ENCODE results near the gene MYRF. TPM values are rescaled to one million over a fixed set of nuclear protein-coding genes. Genes with fewer than 3 reads are reported as not detected.

MYRF gene
- total RNA-seq, 1 donor from 2014 or later: 117 TPM

DNA sequence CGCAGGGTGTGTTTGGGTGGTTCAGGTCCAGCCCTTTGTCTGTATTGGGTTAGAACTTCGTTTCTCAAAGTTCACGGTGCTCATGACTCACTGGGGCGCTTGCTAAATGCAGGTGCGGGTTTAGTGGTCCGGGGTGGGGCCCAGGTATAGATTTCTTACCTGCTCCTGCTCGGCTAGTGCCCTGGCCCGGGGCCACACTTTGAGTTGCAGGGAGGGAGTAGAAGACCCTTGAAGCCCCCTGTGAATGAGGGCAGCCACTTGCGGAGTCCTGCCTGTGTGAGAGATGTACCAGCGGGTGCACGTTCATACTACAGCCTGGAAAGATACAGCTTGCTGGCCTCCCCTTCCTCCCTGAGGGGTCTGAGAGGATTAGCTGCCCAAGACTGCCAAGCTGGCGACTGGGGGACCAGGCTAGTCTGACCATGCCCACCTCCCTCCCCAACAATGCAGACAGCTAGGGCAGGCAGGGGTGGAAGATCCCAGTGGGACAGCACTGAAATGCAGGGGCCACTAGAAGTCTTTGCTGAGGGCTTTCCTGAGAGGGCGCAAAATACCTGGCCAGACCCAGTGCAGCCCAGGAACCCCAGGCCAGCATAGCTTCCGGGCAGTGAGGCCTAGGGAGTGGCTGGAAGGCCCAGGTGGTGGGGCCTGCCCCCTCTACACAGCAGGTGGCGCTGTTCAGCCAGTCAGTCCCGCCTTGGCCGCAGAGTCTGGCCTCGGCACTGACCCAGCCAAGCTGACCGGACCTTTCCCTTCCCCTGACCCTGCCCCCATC, 5.1 kb upstream of the MYRF start:
- Mint-ChIP-seq H3K9me3 (ENCODE audit: low read depth) (no peaks in the 10 kb centered on the region), H3K27me3 (peaks cover 4% of the 10 kb centered on the region), H3K4me1 (ENCODE audit: low read depth) (peaks cover 19% of the 10 kb centered on the region), H3K4me3 (ENCODE audit: low read depth) (no peak overlapping the region), H3K36me3 (ENCODE audit: insufficient read depth) (no peaks in the 10 kb centered on the region), H3K27ac (no peak overlapping the region)
- TF ChIP-seq, protein P1, sequence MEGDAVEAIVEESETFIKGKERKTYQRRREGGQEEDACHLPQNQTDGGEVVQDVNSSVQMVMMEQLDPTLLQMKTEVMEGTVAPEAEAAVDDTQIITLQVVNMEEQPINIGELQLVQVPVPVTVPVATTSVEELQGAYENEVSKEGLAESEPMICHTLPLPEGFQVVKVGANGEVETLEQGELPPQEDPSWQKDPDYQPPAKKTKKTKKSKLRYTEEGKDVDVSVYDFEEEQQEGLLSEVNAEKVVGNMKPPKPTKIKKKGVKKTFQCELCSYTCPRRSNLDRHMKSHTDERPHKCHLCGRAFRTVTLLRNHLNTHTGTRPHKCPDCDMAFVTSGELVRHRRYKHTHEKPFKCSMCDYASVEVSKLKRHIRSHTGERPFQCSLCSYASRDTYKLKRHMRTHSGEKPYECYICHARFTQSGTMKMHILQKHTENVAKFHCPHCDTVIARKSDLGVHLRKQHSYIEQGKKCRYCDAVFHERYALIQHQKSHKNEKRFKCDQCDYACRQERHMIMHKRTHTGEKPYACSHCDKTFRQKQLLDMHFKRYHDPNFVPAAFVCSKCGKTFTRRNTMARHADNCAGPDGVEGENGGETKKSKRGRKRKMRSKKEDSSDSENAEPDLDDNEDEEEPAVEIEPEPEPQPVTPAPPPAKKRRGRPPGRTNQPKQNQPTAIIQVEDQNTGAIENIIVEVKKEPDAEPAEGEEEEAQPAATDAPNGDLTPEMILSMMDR (IDR thresholded peaks at IDR 0.05; ENCODE audit: unreplicated experiment): peak; percentile 95
- peak; percentile 81 for DNase-seq (ENCODE audit: low spot score, unreplicated experiment)

DNA sequence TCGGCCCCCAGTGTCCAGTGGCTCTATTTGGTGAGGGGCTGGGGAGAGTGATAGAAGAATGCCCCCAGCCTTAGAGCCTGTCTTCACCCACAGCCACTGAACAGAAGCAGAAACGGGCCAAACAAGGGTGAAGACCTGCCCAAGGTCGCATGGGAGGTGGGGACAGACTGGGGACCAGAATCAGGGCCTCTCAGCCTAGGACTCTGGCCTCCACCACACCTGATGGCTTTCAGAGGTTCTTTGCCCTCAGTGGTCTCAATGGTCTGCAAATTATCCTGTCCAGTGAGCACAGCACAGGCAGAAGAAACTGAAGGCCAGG, 4.5 kb upstream of the MYRF start:
- H3K27me3 Mint-ChIP-seq: peaks cover 4% of the 10 kb centered on the region
- no peak for DNase-seq (ENCODE audit: low spot score, unreplicated experiment)
- H3K27ac Mint-ChIP-seq: no peak overlapping the region
- H3K4me3 Mint-ChIP-seq (ENCODE audit: low read depth): no peak overlapping the region
- no peaks in the 10 kb centered on the region for H3K9me3 Mint-ChIP-seq (ENCODE audit: low read depth)
- TF ChIP-seq, protein P1 (IDR thresholded peaks at IDR 0.05; ENCODE audit: unreplicated experiment): peak; percentile 8
- peaks cover 19% of the 10 kb centered on the region for H3K4me1 Mint-ChIP-seq (ENCODE audit: low read depth)
- no peaks in the 10 kb centered on the region for H3K36me3 Mint-ChIP-seq (ENCODE audit: insufficient read depth)

DNA sequence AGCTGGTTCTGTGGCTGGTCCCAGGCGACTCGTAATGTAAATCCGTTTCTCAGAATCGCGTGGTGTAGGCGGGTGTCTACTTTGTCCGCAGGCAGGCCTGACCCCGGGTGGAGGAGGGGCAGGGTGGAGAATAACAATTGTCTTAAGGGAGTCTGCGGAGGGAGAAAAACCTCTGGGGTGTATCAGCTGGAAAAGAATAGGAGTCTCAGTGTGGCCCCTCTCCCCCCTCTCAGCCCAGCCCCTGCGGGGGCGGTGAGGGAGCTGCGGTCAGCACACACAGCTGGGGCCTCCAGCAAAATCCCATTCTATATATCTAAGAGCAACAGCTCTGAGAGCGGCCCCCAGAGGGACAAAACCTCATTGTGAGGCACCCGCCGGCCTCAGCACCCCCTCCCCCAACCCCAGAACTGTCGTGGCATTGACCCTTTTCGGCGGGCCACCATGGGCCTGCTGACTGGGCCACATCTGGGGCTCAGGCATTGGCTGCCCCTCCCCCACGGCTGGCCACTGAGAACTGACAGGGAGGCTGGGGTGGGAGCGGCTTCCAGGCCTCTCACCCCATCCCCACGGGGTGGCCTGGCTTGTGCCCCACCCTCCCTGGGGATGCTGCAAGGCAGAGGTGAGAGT, 2.7 kb upstream of the MYRF start:
- H3K9me3 Mint-ChIP-seq (ENCODE audit: low read depth): no peaks in the 10 kb centered on the region
- H3K36me3 Mint-ChIP-seq (ENCODE audit: insufficient read depth): no peaks in the 10 kb centered on the region
- H3K4me1 Mint-ChIP-seq (ENCODE audit: low read depth): peaks cover 37% of the 10 kb centered on the region
- peaks cover 4% of the 10 kb centered on the region for H3K27me3 Mint-ChIP-seq
- H3K27ac Mint-ChIP-seq: peak overlapping the region; percentile 38
- no peak for DNase-seq (ENCODE audit: low spot score, unreplicated experiment)
- TF ChIP-seq, protein P1 (IDR thresholded peaks at IDR 0.05; ENCODE audit: unreplicated experiment): no peak
- H3K4me3 Mint-ChIP-seq (ENCODE audit: low read depth): peak overlapping the region; percentile 22

DNA sequence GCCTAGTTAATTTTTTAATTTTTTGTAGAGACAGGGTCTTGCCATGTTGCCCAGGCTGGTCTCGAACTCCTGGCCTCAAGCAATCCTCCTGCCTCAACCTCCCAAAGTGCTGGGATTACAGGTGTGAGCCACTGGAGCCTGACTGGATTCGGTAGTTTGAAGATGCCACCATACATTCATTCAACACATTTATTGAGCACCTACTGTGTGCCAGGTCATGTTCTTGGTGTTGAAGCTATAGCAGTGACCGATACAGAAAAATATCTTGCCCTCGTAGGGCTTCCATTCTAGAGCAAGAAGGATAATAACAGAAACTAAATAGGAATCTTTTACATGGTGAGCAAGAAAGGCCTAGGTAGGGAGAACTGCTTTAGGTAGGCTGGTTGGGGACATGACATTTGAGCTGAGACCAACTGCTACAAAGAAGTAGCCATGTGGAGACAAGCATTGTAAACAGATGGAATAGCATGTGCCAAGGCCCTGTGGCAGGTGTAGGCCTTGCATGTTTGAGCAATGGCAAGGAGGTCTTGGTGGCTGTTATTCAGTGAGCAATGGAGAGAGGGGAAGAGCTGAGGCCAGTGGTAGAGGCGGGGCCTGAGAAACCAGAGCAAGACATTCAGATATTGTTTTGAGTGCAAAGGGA, 1.7 kb upstream of the MYRF start:
- no peak overlapping the region for H3K27ac Mint-ChIP-seq
- peaks cover 44% of the 10 kb centered on the region for H3K4me1 Mint-ChIP-seq (ENCODE audit: low read depth)
- peak overlapping the region; percentile 72 for H3K4me3 Mint-ChIP-seq (ENCODE audit: low read depth)
- no peaks in the 10 kb centered on the region for H3K36me3 Mint-ChIP-seq (ENCODE audit: insufficient read depth)
- DNase-seq (ENCODE audit: low spot score, unreplicated experiment): no peak
- TF ChIP-seq, protein P1 (IDR thresholded peaks at IDR 0.05; ENCODE audit: unreplicated experiment): no peak
- peaks cover 4% of the 10 kb centered on the region for H3K27me3 Mint-ChIP-seq
- H3K9me3 Mint-ChIP-seq (ENCODE audit: low read depth): no peaks in the 10 kb centered on the region

DNA sequence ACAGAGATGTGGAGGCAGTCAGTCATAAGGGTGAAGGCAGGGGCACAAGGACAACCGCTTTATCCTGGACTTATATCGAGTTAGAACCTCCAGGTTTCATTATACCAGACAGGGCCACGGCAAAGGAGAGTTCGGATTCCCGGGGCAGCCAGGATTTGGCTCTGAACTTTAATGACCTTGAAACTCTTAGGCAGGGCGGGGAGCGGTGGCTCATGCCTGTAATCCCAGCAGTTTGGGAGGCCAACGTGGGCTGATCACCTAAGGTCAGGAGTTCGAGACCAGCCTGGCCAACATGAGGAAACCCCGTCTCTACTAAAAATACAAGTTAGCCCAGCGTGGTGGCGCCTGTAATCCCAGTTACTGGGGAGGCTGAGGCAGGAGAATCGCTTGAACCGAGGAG, 1.1 kb upstream of the MYRF start:
- H3K4me3 Mint-ChIP-seq (ENCODE audit: low read depth): peak overlapping the region; percentile 72
- H3K27me3 Mint-ChIP-seq: peaks cover 4% of the 10 kb centered on the region
- peaks cover 50% of the 10 kb centered on the region for H3K4me1 Mint-ChIP-seq (ENCODE audit: low read depth)
- no peaks in the 10 kb centered on the region for H3K36me3 Mint-ChIP-seq (ENCODE audit: insufficient read depth)
- H3K9me3 Mint-ChIP-seq (ENCODE audit: low read depth): no peaks in the 10 kb centered on the region
- H3K27ac Mint-ChIP-seq: no peak overlapping the region
- DNase-seq (ENCODE audit: low spot score, unreplicated experiment): no peak
- TF ChIP-seq, protein P1 (IDR thresholded peaks at IDR 0.05; ENCODE audit: unreplicated experiment): no peak

All from progenitor cell of endocrine pancreas (in vitro differentiated cells).